K562 (cell line): ENCODE results near the gene STMND1. TPM values are rescaled to one million over a fixed set of nuclear protein-coding genes. Genes with fewer than 3 reads are reported as not detected.
A peak's percentile ranks its signal among the peaks of the same experiment; 100 is the strongest.

Experiments used
- ATAC-seq: fragments of 200-7000 bp; cut with Tn5 transposase; 3 replicates; pipeline ENCODE4 v1.9.1; 2020; ENCODE audit warnings: moderate library complexity
- BruUV-seq: library from RNA; stranded (reverse); fragments of 400-500 nt; replicated peaks from 2 replicates; lab custom pipeline; 2021; lab: Mats Ljungman, UMichigan
- CTCF ChIA-PET: fragments of 300-600 bp; formaldehyde crosslinking; extraction: SDS; loops from one replicate; lab custom pipeline; 2021; ENCODE audit warnings: low intra/inter-chr PET ratio; lab: Yijun Ruan, JAX
- POLR2A ChIA-PET: fragments of 300-600, 350-650 bp; sonication (Branson Sonifier 250); formaldehyde crosslinking; extraction: SDS; loops from one replicate; lab custom pipeline; 2021; ENCODE audit warnings: antibody characterized with exemption, inconsistent platforms; lab: Yijun Ruan, JAX
- DNase-seq, 4 experiments: peaks; one replicate each; pipeline versions ENCODE4 v3.0.0 to v3.0.0-alpha.2; 2011 to 2018; ENCODE audit warnings: low spot score in 3 of 4, mixed read lengths in 3 of 4; ENCODE audit errors: extremely low read depth in 1 of 4
- FAIRE-seq: peaks from 2 replicates; lab custom pipeline; 2011; peaks lifted over from hg19 to GRCh38; lab: Jason Lieb, UNC
- H2AFZ ChIP-seq: 2 replicates; pipeline ENCODE4 v1.6.0; 2011; ENCODE audit warnings: low read depth, low read length, control low read depth, inconsistent platforms
- H3K27ac ChIP-seq: fragments of 200-600 bp; 3 replicates; pipeline ENCODE4 v1.8.0; 2011; ENCODE audit warnings: low read depth, mild to moderate bottlenecking, control low read depth, inconsistent platforms, low read length, moderate library complexity, mixed read lengths; ENCODE audit errors: extremely low read depth
- H3K27me3 ChIP-seq, 2 experiments: fragments of 300-600 bp in 1 of 2; 2 replicates in 1 of 2; 3 replicates in 1 of 2; pipeline versions ENCODE4 v1.6.0 to v1.8.0; 2011; ENCODE audit warnings: inconsistent platforms in 2 of 2, low read length in 2 of 2, mild to moderate bottlenecking in 1 of 2, mixed read lengths in 1 of 2, moderate library complexity in 1 of 2; ENCODE audit not compliant: control insufficient read depth in 2 of 2, insufficient read depth in 2 of 2
- H3K36me3 ChIP-seq: fragments of 300-600 bp; 3 replicates; pipeline ENCODE4 v1.8.0; 2011; ENCODE audit warnings: mild to moderate bottlenecking, low read length, inconsistent platforms; ENCODE audit not compliant: control insufficient read depth, insufficient read depth
- H3K4me1 ChIP-seq, 2 experiments: fragments of 200-600 bp in 1 of 2; replicated peaks in 1 of 2; 2 replicates in 1 of 2; 3 replicates in 1 of 2; pipeline versions ENCODE4 v1.5.1 to v1.8.0; 2011; ENCODE audit warnings: inconsistent platforms in 2 of 2, low read length in 2 of 2, mild to moderate bottlenecking in 1 of 2, mixed read lengths in 1 of 2, moderate library complexity in 1 of 2; ENCODE audit not compliant: control insufficient read depth in 2 of 2, insufficient read depth in 2 of 2
- H3K4me2 ChIP-seq: 2 replicates; pipeline ENCODE4 v1.6.1; 2011; ENCODE audit warnings: low read length, control low read depth, inconsistent platforms, mixed read lengths; ENCODE audit not compliant: insufficient read depth
- H3K4me3 ChIP-seq: fragments of 200-600 bp; sonication (generic), shearing (Covaris generic); 2 replicates; pipeline ENCODE4 v1.5.1; 2016; ENCODE audit warnings: control low read depth, inconsistent platforms
- H3K79me2 ChIP-seq: fragments of 200-600 bp; 3 replicates; pipeline ENCODE4 v1.8.0; 2011; ENCODE audit warnings: low read length, inconsistent platforms; ENCODE audit not compliant: control insufficient read depth, insufficient read depth
- H3K9ac ChIP-seq, 2 experiments: 2 replicates each; pipeline versions ENCODE4 v1.6.0 to v1.6.1; 2011; ENCODE audit warnings: low read depth in 2 of 2, low read length in 2 of 2, control low read depth in 1 of 2, inconsistent platforms in 1 of 2, mild to moderate bottlenecking in 1 of 2, mixed read lengths in 1 of 2; ENCODE audit not compliant: insufficient read depth in 1 of 2
- H3K9me1 ChIP-seq: one replicate; pipeline ENCODE4 v1.6.0; 2011; ENCODE audit warnings: inconsistent platforms, mild to moderate bottlenecking, low read length, moderate library complexity; ENCODE audit not compliant: control insufficient read depth, insufficient read depth
- H3K9me3 ChIP-seq: replicated peaks from 2 replicates; pipeline ENCODE4 v1.5.1; 2011; ENCODE audit warnings: low read depth, low read length, inconsistent platforms; ENCODE audit not compliant: control insufficient read depth, insufficient read depth
- H4K20me1 ChIP-seq: replicated peaks from 2 replicates; pipeline ENCODE4 v1.6.1; 2011; ENCODE audit warnings: low read length, inconsistent platforms, mixed read lengths; ENCODE audit not compliant: control insufficient read depth, insufficient read depth
- NUFIP1 ChIP-seq: fragments of 450-650 bp; IDR thresholded peaks from 2 replicates; pipeline ENCODE4 v1.6.1; 2018; ENCODE audit not compliant: partially characterized antibody
- SMARCC2 ChIP-seq: fragments of 450-650 bp; IDR thresholded peaks from 2 replicates; pipeline ENCODE4 v1.6.1; 2017; ENCODE audit warnings: antibody characterized with exemption, moderate library complexity, mild to moderate bottlenecking, low read depth
- ZNF695 ChIP-seq: fragments of 450-650 bp; formaldehyde crosslinking; IDR thresholded peaks from 2 replicates; pipeline ENCODE4 v1.4.0; 2020; ENCODE audit warnings: mild to moderate bottlenecking, moderate library complexity
- WGBS: fragments of 100-300 bp; shearing (Covaris generic); methylation state at CpG from one replicate; pipeline ENCODE4 v1.1.6; 2016; ENCODE audit warnings: low coverage, mixed read lengths; ENCODE audit not compliant: insufficient coverage; ENCODE audit errors: missing lambda C conversion rate; 5-methylcytosine and 5-hydroxymethylcytosine counted together
- in situ Hi-C: fragments of 300-500 bp; cut with MboI; formaldehyde crosslinking; loops from 4 replicates; pipeline ENCODE4 v1.15.0; 2018; ENCODE audit warnings: inconsistent platforms, mixed read lengths
- intact Hi-C: fragments of 100-400 bp; cut with micrococcal nuclease; formaldehyde crosslinking; loops from 2 replicates; pipeline ENCODE4 v1.14.2; 2022
- polyA plus RNA-seq, 8 experiments: library from polyadenylated mRNA; depleted of rRNA in 4 of 8; stranded (reverse) in 5 of 8; unstranded in 3 of 8; fragments of >200 nt; fragmentation: Nextera tagmentation in 2 of 8; fragmentation: Illumina TruSeq in 1 of 8; extraction: Ambion mirVana in 2 of 8; extraction: Trizol in 1 of 8; gene quantifications; 2 replicates each; pipeline versions ENCODE4 v1.2.1 to v1.2.3, GENCODE V29; 2011 to 2014; ENCODE audit warnings: inconsistent platforms in 1 of 8, missing spikeins in 1 of 8
- total RNA-seq, 7 experiments: library from RNA; depleted of rRNA in 6 of 7; stranded (reverse); fragments of >200 nt in 6 of 7; fragmentation: Illumina TruSeq in 2 of 7; extraction: Trizol in 2 of 7; gene quantifications; 2 replicates each; pipeline versions ENCODE4 v1.2.1 to v1.2.3, GENCODE V29; 2011 to 2021; ENCODE audit warnings: low replicate concordance in 1 of 7
- TF ChIP-seq, protein P1 (sequence below): fragments of 450-650 bp; IDR thresholded peaks from 2 replicates; pipeline ENCODE4 v1.6.1; 2016; ENCODE audit warnings: mild to moderate bottlenecking, moderate library complexity
- TF ChIP-seq, protein P2 (sequence below), 2 experiments: fragments of 450-650 bp in 1 of 2; sonication (generic) in 1 of 2; formaldehyde crosslinking in 1 of 2; IDR thresholded peaks in 1 of 2; conservative IDR thresholded peaks in 1 of 2; 2 replicates each; pipeline versions ENCODE4 v1.6.1 to v1.8.1; 2016 to 2023; ENCODE audit warnings: mild to moderate bottlenecking in 2 of 2, moderate library complexity in 2 of 2, inconsistent platforms in 1 of 2, missing genetic modification reagents in 1 of 2
- TF ChIP-seq, protein P3 (sequence below): fragments of 450-650 bp; formaldehyde crosslinking; IDR thresholded peaks from 2 replicates; pipeline ENCODE4 v1.4.0; 2020; ENCODE audit warnings: mild to moderate bottlenecking, mixed read lengths

The STMND1 gene
- total and polyA plus RNA-seq, 9 of the 15 experiments (the other 6 are each of a cell fraction or from before 2014, with no cell fraction given): not detected

DNA sequence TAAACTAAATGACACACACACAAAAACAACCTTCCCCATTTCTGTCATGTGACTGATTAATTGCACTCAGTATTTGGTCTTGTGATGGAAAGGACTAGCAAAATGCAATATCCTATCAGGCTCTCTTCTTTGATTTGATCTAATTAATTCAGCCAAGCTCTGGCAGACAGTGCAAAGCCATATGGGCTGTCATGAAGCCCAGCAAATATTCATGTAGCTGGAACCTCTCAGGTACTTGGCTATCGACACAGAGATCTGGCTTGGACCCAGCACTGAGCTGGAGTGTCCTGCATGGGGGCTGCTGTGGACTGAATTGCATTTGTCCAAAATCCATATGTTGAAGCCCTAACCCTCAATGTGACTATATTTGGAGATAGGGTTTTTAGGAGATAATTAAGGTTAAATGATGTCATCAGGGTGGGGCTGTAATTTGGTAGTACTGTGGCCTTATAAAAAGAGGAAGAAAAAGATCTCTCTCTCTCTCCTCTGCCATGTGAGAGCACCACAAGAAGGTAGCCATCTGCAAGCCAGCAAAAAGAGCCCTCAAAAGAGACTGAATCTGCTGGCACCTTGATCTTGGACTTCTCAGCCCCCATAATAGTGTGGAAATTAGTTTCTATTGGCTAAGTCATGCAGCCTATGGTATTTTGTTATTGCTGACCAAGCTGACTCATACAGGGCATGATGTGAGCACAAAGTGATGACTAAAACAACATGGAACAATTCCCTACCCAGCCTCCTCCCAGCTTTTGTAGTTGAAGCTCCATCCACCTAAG, 77.1 kb downstream of the STMND1 start:
- CTCF ChIA-PET: no interaction called here
- H2AFZ ChIP-seq: no peak overlapping the region
- no peaks in the 10 kb centered on the region for H3K4me1 ChIP-seq
- H3K4me3 ChIP-seq: no peak overlapping the region
- no TSS peak for BruUV-seq
- ATAC-seq (no peak), FAIRE-seq (no peak), DNase-seq (no peak)
- no peaks in the 10 kb centered on the region for H3K36me3 ChIP-seq
- no peaks in the 10 kb centered on the region for H3K9me1 ChIP-seq
- 0% methylated on average over 1 of the region's 1 CpG for WGBS
- in situ Hi-C loops: no loop called here
- H3K27me3 ChIP-seq: peaks cover 3 to 9% of the 10 kb centered on the region in 2 experiments; a peak in 3 of 5 replicates
- intact Hi-C loops: no loop called here
- H3K79me2 ChIP-seq: no peaks in the 10 kb centered on the region
- no peaks in the 10 kb centered on the region for H3K9me3 ChIP-seq
- no peak overlapping the region for H3K4me2 ChIP-seq
- no peak overlapping the region for H3K27ac ChIP-seq
- H4K20me1 ChIP-seq: no peaks in the 10 kb centered on the region; the same call in 1 of the 2 replicates
- no peak overlapping the region for H3K9ac ChIP-seq
- POLR2A ChIA-PET: interaction anchor here (0.8 kb wide), 1 partner anchor 10 kb away, joined by 3 read pairs; no protein-coding TSS in a partner anchor
- TF ChIP-seq NUFIP1 (no peak), SMARCC2 (no peak), ZNF695 (no peak)
- TF ChIP-seq, protein P1, sequence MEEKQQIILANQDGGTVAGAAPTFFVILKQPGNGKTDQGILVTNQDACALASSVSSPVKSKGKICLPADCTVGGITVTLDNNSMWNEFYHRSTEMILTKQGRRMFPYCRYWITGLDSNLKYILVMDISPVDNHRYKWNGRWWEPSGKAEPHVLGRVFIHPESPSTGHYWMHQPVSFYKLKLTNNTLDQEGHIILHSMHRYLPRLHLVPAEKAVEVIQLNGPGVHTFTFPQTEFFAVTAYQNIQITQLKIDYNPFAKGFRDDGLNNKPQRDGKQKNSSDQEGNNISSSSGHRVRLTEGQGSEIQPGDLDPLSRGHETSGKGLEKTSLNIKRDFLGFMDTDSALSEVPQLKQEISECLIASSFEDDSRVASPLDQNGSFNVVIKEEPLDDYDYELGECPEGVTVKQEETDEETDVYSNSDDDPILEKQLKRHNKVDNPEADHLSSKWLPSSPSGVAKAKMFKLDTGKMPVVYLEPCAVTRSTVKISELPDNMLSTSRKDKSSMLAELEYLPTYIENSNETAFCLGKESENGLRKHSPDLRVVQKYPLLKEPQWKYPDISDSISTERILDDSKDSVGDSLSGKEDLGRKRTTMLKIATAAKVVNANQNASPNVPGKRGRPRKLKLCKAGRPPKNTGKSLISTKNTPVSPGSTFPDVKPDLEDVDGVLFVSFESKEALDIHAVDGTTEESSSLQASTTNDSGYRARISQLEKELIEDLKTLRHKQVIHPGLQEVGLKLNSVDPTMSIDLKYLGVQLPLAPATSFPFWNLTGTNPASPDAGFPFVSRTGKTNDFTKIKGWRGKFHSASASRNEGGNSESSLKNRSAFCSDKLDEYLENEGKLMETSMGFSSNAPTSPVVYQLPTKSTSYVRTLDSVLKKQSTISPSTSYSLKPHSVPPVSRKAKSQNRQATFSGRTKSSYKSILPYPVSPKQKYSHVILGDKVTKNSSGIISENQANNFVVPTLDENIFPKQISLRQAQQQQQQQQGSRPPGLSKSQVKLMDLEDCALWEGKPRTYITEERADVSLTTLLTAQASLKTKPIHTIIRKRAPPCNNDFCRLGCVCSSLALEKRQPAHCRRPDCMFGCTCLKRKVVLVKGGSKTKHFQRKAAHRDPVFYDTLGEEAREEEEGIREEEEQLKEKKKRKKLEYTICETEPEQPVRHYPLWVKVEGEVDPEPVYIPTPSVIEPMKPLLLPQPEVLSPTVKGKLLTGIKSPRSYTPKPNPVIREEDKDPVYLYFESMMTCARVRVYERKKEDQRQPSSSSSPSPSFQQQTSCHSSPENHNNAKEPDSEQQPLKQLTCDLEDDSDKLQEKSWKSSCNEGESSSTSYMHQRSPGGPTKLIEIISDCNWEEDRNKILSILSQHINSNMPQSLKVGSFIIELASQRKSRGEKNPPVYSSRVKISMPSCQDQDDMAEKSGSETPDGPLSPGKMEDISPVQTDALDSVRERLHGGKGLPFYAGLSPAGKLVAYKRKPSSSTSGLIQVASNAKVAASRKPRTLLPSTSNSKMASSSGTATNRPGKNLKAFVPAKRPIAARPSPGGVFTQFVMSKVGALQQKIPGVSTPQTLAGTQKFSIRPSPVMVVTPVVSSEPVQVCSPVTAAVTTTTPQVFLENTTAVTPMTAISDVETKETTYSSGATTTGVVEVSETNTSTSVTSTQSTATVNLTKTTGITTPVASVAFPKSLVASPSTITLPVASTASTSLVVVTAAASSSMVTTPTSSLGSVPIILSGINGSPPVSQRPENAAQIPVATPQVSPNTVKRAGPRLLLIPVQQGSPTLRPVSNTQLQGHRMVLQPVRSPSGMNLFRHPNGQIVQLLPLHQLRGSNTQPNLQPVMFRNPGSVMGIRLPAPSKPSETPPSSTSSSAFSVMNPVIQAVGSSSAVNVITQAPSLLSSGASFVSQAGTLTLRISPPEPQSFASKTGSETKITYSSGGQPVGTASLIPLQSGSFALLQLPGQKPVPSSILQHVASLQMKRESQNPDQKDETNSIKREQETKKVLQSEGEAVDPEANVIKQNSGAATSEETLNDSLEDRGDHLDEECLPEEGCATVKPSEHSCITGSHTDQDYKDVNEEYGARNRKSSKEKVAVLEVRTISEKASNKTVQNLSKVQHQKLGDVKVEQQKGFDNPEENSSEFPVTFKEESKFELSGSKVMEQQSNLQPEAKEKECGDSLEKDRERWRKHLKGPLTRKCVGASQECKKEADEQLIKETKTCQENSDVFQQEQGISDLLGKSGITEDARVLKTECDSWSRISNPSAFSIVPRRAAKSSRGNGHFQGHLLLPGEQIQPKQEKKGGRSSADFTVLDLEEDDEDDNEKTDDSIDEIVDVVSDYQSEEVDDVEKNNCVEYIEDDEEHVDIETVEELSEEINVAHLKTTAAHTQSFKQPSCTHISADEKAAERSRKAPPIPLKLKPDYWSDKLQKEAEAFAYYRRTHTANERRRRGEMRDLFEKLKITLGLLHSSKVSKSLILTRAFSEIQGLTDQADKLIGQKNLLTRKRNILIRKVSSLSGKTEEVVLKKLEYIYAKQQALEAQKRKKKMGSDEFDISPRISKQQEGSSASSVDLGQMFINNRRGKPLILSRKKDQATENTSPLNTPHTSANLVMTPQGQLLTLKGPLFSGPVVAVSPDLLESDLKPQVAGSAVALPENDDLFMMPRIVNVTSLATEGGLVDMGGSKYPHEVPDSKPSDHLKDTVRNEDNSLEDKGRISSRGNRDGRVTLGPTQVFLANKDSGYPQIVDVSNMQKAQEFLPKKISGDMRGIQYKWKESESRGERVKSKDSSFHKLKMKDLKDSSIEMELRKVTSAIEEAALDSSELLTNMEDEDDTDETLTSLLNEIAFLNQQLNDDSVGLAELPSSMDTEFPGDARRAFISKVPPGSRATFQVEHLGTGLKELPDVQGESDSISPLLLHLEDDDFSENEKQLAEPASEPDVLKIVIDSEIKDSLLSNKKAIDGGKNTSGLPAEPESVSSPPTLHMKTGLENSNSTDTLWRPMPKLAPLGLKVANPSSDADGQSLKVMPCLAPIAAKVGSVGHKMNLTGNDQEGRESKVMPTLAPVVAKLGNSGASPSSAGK: no peak
- TF ChIP-seq, protein P2, sequence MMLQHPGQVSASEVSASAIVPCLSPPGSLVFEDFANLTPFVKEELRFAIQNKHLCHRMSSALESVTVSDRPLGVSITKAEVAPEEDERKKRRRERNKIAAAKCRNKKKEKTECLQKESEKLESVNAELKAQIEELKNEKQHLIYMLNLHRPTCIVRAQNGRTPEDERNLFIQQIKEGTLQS (IDR thresholded peaks at IDR 0.05): peak; percentile 34; the same call in 1 of the 2 replicates
- TF ChIP-seq, protein P2 (CRISPR knock-in tag; conservative IDR thresholded peaks at IDR 0.05): no peak
- TF ChIP-seq, protein P3, sequence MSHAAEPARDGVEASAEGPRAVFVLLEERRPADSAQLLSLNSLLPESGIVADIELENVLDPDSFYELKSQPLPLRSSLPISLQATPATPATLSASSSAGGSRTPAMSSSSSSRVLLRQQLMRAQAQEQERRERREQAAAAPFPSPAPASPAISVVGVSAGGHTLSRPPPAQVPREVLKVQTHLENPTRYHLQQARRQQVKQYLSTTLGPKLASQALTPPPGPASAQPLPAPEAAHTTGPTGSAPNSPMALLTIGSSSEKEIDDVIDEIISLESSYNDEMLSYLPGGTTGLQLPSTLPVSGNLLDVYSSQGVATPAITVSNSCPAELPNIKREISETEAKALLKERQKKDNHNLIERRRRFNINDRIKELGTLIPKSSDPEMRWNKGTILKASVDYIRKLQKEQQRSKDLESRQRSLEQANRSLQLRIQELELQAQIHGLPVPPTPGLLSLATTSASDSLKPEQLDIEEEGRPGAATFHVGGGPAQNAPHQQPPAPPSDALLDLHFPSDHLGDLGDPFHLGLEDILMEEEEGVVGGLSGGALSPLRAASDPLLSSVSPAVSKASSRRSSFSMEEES (CRISPR knock-in tag): peak; percentile 51; the same call in 1 of the 2 replicates
